ENCODE measurements around the gene EZH2.
A peak's percentile ranks its signal among the peaks of the same experiment; 100 is the strongest.

The EZH2 gene

DNA sequence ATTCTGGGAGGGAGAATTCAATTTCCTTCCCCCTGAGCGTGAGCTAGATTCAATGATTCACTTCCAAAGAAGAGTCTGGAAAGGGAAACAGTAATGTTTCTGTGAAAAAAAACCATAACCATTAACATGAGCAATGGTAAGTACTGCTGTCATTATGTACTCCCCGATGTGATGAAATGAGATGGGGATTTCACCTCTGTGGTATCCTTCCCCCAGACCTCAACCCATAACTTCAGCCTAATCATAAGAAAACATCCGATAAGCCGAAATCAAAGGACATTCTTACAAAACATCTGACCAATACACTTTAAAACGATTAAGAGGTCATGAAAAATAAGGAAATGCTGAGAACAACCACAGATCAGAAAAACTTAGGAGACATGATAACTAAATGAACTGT lies 27.2 kb downstream of the EZH2 start:
- H3K36me3 Mint-ChIP-seq (ENCODE audit: low read depth) = no peaks in the 10 kb centered on the region
- peak overlapping the region; percentile 72 for H3K27ac Mint-ChIP-seq
- H3K9me3 Mint-ChIP-seq = no peaks in the 10 kb centered on the region
- peaks cover 24% of the 10 kb centered on the region for H3K4me1 Mint-ChIP-seq (ENCODE audit: low read depth)
- H3K4me3 Mint-ChIP-seq = peak overlapping the region; percentile 23
- no peaks in the 10 kb centered on the region for H3K27me3 Mint-ChIP-seq (ENCODE audit: low read depth)

- H3K36me3 Mint-ChIP-seq (ENCODE audit: low read depth) = no peaks in the 10 kb centered on the region
- H3K27ac Mint-ChIP-seq = peak overlapping the region; percentile 33
- H3K4me1 Mint-ChIP-seq (ENCODE audit: low read depth) = peaks cover 25% of the 10 kb centered on the region
- no peaks in the 10 kb centered on the region for H3K9me3 Mint-ChIP-seq
- no peaks in the 10 kb centered on the region for H3K27me3 Mint-ChIP-seq (ENCODE audit: low read depth)
- peak overlapping the region; percentile 29 for H3K4me3 Mint-ChIP-seq
These were observed 27.6 kb downstream of the EZH2 start for GRCh38 chr7:148856578-148856881.

DNA sequence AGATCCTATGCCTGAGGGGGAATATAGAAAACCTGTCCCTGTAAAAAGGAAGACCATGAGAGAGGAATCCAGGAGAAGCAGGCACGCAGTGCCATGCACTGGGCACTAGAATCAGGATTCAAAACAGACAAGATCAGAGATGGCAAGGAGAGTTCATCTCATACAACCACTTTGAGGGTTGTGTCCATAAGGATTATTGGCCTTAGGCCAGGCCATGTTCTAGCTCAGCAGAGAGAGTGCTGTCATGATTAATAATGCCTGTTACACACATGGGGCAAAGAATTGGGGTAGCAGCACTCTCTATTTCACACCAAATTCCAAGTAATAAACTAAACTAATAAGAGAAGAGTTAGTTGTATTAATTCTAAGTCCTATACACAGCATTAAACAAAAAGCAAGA lies 29.1 kb downstream of the EZH2 start:
- Mint-ChIP-seq H3K27me3 (ENCODE audit: low read depth) (no peaks in the 10 kb centered on the region), H3K4me3 (no peak overlapping the region), H3K36me3 (ENCODE audit: low read depth) (no peaks in the 10 kb centered on the region), H3K4me1 (ENCODE audit: low read depth) (peaks cover 30% of the 10 kb centered on the region), H3K9me3 (no peaks in the 10 kb centered on the region), H3K27ac (no peak overlapping the region)

DNA sequence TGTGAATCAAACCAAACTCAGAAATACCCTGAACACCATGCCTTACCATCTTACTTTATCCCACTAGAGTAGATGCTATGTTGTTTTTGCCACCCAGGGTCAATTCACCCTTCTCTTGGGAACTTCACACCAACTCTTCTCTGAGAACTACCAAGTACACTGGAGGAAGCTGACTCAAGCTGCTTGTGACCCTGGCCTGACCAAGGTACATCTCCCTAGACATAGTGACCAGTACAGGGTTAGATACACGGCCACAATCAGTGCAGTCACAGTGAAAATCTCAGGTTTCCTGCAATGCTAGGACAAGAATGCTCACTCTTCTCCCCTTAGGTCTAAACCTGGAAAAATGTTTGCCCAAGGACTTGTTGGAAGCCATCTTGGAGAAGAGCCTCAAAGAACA lies 31.8 kb downstream of the EZH2 start:
- no peaks in the 10 kb centered on the region for H3K27me3 Mint-ChIP-seq (ENCODE audit: low read depth)
- no peaks in the 10 kb centered on the region for H3K36me3 Mint-ChIP-seq (ENCODE audit: low read depth)
- no peaks in the 10 kb centered on the region for H3K9me3 Mint-ChIP-seq
- no peak overlapping the region for H3K4me3 Mint-ChIP-seq
- H3K4me1 Mint-ChIP-seq (ENCODE audit: low read depth) = peaks cover 35% of the 10 kb centered on the region
- no peak overlapping the region for H3K27ac Mint-ChIP-seq

DNA sequence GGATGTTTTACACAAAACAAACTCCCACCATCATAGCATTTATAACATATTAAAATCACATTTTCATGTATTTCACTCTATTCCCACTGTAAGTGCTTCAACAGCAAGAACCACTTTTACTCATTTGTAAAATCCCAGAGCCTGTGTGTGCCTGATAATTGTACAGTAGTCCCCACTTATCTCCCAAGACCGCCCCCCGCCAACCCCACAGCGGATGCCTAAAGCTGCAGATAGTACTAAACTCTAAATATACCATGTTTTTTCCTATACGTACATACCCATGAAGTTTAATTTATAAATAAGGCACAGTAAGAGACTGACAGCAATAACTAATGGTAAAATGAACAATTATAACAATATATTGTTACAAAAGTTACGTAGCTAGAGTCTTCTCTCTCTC lies 33.5 kb downstream of the EZH2 start:
- Mint-ChIP-seq H3K4me1 (ENCODE audit: low read depth) (peaks cover 29% of the 10 kb centered on the region), H3K36me3 (ENCODE audit: low read depth) (peaks cover 5% of the 10 kb centered on the region), H3K27ac (no peak overlapping the region), H3K4me3 (no peak overlapping the region), H3K27me3 (ENCODE audit: low read depth) (no peaks in the 10 kb centered on the region), H3K9me3 (no peaks in the 10 kb centered on the region)

GRCh38 chr7:148849393-148850098 lies 34.5 kb downstream of the EZH2 start:
- Mint-ChIP-seq H3K4me3 (no peak overlapping the region), H3K27me3 (ENCODE audit: low read depth) (no peaks in the 10 kb centered on the region), H3K36me3 (ENCODE audit: low read depth) (peaks cover 5% of the 10 kb centered on the region), H3K9me3 (no peaks in the 10 kb centered on the region), H3K27ac (no peak overlapping the region), H3K4me1 (ENCODE audit: low read depth) (peaks cover 29% of the 10 kb centered on the region)

- H3K36me3 Mint-ChIP-seq (ENCODE audit: low read depth) = peaks cover 7% of the 10 kb centered on the region
- H3K27ac Mint-ChIP-seq = no peak overlapping the region
- H3K4me1 Mint-ChIP-seq (ENCODE audit: low read depth) = peaks cover 32% of the 10 kb centered on the region
These were observed 36.0 kb downstream of the EZH2 start for GRCh38 chr7:148847815-148848734.

DNA sequence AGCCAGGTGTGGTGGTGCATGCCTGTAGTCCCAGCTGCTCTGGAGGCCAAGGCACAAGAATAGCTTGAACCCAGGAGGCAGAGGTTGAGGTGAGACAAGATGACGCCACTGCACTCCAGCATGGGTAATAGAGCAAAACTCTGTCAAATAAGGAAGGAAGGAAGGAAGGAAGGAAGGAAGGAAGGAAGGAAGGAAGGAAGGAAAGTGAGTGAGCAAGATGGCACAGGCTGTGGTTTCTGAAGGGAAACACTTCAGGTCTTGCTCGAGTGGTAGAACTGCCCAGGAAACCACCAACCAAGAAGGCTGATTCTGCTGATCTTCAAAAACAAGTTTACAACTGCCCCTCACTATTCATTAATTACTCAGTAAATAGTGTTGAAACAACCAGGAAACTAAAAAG lies 45.2 kb downstream of the EZH2 start:
- H3K27me3 Mint-ChIP-seq (ENCODE audit: low read depth) = no peaks in the 10 kb centered on the region
- peaks cover 41% of the 10 kb centered on the region for H3K4me1 Mint-ChIP-seq (ENCODE audit: low read depth)
- H3K9me3 Mint-ChIP-seq = no peaks in the 10 kb centered on the region
- H3K36me3 Mint-ChIP-seq (ENCODE audit: low read depth) = peaks cover 36% of the 10 kb centered on the region
- peak overlapping the region; percentile 52 for H3K27ac Mint-ChIP-seq
- no peak overlapping the region for H3K4me3 Mint-ChIP-seq

More at GRCh38 chr7:148847815-148848734, 36.0 kb downstream of the EZH2 start:
- Mint-ChIP-seq H3K9me3 (no peaks in the 10 kb centered on the region), H3K4me3 (no peak overlapping the region), H3K27me3 (ENCODE audit: low read depth) (no peaks in the 10 kb centered on the region)

DNA sequence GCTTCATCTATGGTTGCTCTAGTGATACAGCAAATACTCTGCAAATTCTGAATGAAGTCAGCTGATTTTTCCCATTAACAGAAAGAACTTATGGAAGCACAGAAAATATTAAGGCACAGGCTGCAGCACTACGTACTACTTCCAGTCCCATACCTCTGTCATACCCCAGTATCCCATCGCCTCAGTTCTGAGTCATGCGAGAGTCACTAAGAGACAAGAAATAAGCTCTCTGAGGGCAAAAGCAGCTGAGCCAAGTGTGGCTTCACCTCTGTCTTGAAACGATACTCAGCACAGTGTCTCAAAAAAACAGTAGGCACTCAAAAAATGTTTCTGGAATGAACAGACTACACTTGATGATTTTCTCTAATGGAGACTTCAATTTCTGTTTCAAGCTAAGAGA lies 48.2 kb downstream of the EZH2 start:
- peaks cover 42% of the 10 kb centered on the region for H3K36me3 Mint-ChIP-seq (ENCODE audit: low read depth)
- no peak overlapping the region for H3K27ac Mint-ChIP-seq
- H3K4me3 Mint-ChIP-seq = no peak overlapping the region
- H3K4me1 Mint-ChIP-seq (ENCODE audit: low read depth) = peaks cover 35% of the 10 kb centered on the region
- no peaks in the 10 kb centered on the region for H3K27me3 Mint-ChIP-seq (ENCODE audit: low read depth)
- H3K9me3 Mint-ChIP-seq = no peaks in the 10 kb centered on the region

DNA sequence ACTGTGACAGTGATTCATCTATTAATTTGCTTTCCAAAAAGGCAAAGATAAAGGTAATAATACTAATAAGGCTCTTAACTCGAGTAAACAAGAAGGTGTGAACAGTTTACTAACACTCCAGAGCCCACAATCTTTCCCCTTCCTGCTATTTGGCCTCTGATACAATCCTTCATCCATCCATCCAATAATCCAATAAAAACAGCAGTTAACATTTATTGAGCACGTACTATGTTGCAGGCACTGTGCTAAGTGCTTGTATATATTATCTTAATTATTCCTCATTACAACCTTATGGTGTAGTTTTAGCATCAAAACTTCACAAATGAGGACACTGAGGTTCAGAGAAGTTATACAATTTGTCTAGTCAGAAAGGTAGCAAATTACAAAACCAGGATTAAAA lies 49.5 kb downstream of the EZH2 start:
- Mint-ChIP-seq H3K36me3 (ENCODE audit: low read depth) (peaks cover 43% of the 10 kb centered on the region), H3K9me3 (no peaks in the 10 kb centered on the region), H3K27ac (no peak overlapping the region), H3K27me3 (ENCODE audit: low read depth) (no peaks in the 10 kb centered on the region), H3K4me3 (no peak overlapping the region), H3K4me1 (ENCODE audit: low read depth) (peaks cover 26% of the 10 kb centered on the region)

GRCh38 chr7:148831782-148832181 lies 52.3 kb downstream of the EZH2 start:
- peaks cover 11% of the 10 kb centered on the region for H3K4me1 Mint-ChIP-seq (ENCODE audit: low read depth)
- H3K27ac Mint-ChIP-seq = no peak overlapping the region
- H3K9me3 Mint-ChIP-seq = no peaks in the 10 kb centered on the region
- H3K27me3 Mint-ChIP-seq (ENCODE audit: low read depth) = no peaks in the 10 kb centered on the region
- H3K36me3 Mint-ChIP-seq (ENCODE audit: low read depth) = peaks cover 26% of the 10 kb centered on the region
- H3K4me3 Mint-ChIP-seq = no peak overlapping the region

DNA sequence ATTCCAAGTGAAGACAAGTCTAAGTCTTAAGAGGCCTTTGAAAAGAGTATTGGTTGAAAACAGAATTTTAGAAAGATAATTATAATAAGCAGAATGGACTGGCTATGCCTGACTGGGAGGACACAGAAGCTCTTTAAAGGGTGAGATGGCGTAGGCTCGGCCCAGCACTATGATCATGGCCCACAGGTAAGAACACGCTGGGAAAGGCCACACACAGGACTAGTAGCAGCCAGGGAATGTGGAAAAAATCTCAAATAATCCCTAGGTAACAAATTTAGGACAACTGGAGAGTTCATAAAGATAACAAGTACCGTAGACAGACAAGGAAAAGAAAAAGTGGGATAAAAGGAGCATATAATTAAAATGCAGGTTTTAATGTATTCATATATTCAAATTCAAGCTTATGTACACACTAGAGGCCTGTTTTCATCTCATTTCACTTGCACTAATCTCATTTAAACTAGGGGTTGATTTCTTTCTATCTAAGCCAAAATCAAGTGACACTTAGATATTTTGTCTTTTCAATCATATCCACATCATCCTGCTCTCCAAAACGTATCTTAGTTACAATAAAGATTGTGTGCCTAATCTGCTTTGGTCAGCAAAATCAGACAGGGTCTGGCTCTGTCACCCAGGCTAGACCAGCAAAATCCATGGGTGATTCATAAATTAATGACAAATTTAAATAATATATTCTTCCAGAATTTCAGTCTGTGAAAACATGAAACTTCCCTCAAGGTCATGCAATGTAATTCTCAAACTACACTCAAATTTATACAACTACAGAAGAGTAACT lies 53.0 kb downstream of the EZH2 start:
- Mint-ChIP-seq H3K4me3 (no peak overlapping the region), H3K27ac (no peak overlapping the region), H3K9me3 (no peaks in the 10 kb centered on the region), H3K36me3 (ENCODE audit: low read depth) (peaks cover 23% of the 10 kb centered on the region), H3K27me3 (ENCODE audit: low read depth) (no peaks in the 10 kb centered on the region), H3K4me1 (ENCODE audit: low read depth) (peaks cover 10% of the 10 kb centered on the region)

DNA sequence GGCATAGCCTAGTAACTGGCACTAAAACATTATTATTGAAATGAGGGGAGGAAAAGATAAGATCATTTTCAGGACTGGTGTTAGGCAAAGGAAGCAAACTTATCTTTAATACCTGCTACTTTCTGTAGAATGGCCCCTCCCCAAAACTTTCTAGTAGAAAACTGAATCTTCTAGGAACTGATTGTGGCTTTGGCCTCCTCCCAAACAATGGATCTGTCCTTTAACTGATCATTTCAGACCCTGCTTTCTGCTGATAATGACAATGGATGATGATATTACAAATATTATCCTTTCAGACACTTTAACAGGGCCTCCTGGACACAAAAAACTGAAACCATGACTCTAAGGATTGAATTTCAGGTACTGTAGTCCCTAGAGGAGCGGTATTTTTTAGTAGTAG lies 55.1 kb downstream of the EZH2 start:
- no peak overlapping the region for H3K4me3 Mint-ChIP-seq
- peaks cover 9% of the 10 kb centered on the region for H3K4me1 Mint-ChIP-seq (ENCODE audit: low read depth)
- H3K27ac Mint-ChIP-seq = no peak overlapping the region
- H3K9me3 Mint-ChIP-seq = no peaks in the 10 kb centered on the region
- H3K27me3 Mint-ChIP-seq (ENCODE audit: low read depth) = no peaks in the 10 kb centered on the region
- peaks cover 27% of the 10 kb centered on the region for H3K36me3 Mint-ChIP-seq (ENCODE audit: low read depth)

- Mint-ChIP-seq H3K4me1 (ENCODE audit: low read depth) (peaks cover 7% of the 10 kb centered on the region), H3K27ac (no peak overlapping the region), H3K9me3 (no peaks in the 10 kb centered on the region), H3K4me3 (no peak overlapping the region), H3K27me3 (ENCODE audit: low read depth) (no peaks in the 10 kb centered on the region), H3K36me3 (ENCODE audit: low read depth) (peaks cover 21% of the 10 kb centered on the region)
These were observed 58.8 kb downstream of the EZH2 start for GRCh38 chr7:148825338-148825737.
